DND-41 (cell line): ENCODE data around the gene RPS26.
"Not testable (repeated sequence)": the region's sequence is repeated elsewhere in the genome, so short reads cannot be mapped to it uniquely, and the experiment has no call there.

ENCODE experiments used
- ATAC-seq: fragments of 200-7000 bp; cut with Tn5 transposase; 3 replicates; pipeline ENCODE4 v1.9.1; 2021; ENCODE audit warnings: low read depth; ENCODE audit not compliant: insufficient read depth
- DNase-seq: peaks from one replicate; pipeline ENCODE4 v3.0.0-alpha.2; 2020
- H2AFZ ChIP-seq: 2 replicates; pipeline ENCODE4 v1.6.0; 2012; ENCODE audit warnings: low read depth, low read length
- H3K27ac ChIP-seq: 2 replicates; pipeline ENCODE4 v1.5.1; 2012; ENCODE audit warnings: low read length, inconsistent platforms
- H3K27me3 ChIP-seq: fragments of 200-600 bp; sonication (generic); 2 replicates; pipeline ENCODE4 v1.6.0; 2012; ENCODE audit warnings: low read length, mild to moderate bottlenecking, inconsistent platforms; ENCODE audit not compliant: insufficient read depth, poor library complexity
- H3K36me3 ChIP-seq: 2 replicates; pipeline ENCODE4 v1.5.1; 2012; ENCODE audit warnings: low read length, inconsistent platforms; ENCODE audit not compliant: insufficient read depth
- H3K4me1 ChIP-seq: 2 replicates; pipeline ENCODE4 v1.5.1; 2012; ENCODE audit warnings: mild to moderate bottlenecking, low read length; ENCODE audit not compliant: insufficient read depth
- H3K4me2 ChIP-seq: 2 replicates; pipeline ENCODE4 v1.6.0; 2012; ENCODE audit warnings: mild to moderate bottlenecking, moderate library complexity, low read length, inconsistent platforms; ENCODE audit not compliant: insufficient read depth
- H3K4me3 ChIP-seq, 2 experiments: fragments of 200-600 bp in 1 of 2; shearing (Covaris generic) in 1 of 2; 2 replicates each; pipeline ENCODE4 v1.5.1; 2012 to 2016; ENCODE audit warnings: inconsistent platforms in 2 of 2, low read length in 2 of 2, mild to moderate bottlenecking in 2 of 2, low read depth in 1 of 2, moderate library complexity in 1 of 2
- H3K79me2 ChIP-seq: 2 replicates; pipeline ENCODE4 v1.6.0; 2012; ENCODE audit warnings: low read length, inconsistent platforms; ENCODE audit not compliant: insufficient read depth
- H3K9ac ChIP-seq: 2 replicates; pipeline ENCODE4 v1.6.0; 2012; ENCODE audit warnings: low read depth, mild to moderate bottlenecking, inconsistent platforms, low read length, moderate library complexity
- H3K9me3 ChIP-seq: 2 replicates; pipeline ENCODE4 v1.5.1; 2012; ENCODE audit warnings: low read length, moderate library complexity, mild to moderate bottlenecking, inconsistent platforms; ENCODE audit not compliant: insufficient read depth, severe bottlenecking
- H4K20me1 ChIP-seq: 2 replicates; pipeline ENCODE4 v1.6.0; 2012; ENCODE audit warnings: low read length; ENCODE audit not compliant: insufficient read depth
- EZH2 ChIP-seq: IDR thresholded peaks from 3 replicates; pipeline ENCODE4 v1.6.1; 2012; ENCODE audit warnings: borderline replicate concordance, low read depth, mild to moderate bottlenecking, moderate library complexity, low read length, inconsistent platforms; ENCODE audit not compliant: severe bottlenecking
- TF ChIP-seq, protein P1 (sequence below): IDR thresholded peaks from 2 replicates; pipeline ENCODE4 v1.5.1; 2012; ENCODE audit warnings: borderline replicate concordance, low read length, moderate library complexity, mild to moderate bottlenecking; ENCODE audit not compliant: poor library complexity, severe bottlenecking; ENCODE audit errors: extremely low read depth

Gene RPS26

GRCh38 chr12:56053407-56053893, 11.7 kb downstream of the RPS26 start:
- Histone ChIP-seq H3K9ac (no peak overlapping the region), H3K27ac (no peak overlapping the region), H3K27me3 (no peaks in the 10 kb centered on the region), H3K4me3 (no peak overlapping the region), H3K9me3 (no peaks in the 10 kb centered on the region), H4K20me1 (no peaks in the 10 kb centered on the region), H3K4me1 (no peaks in the 10 kb centered on the region), H3K4me2 (no peak overlapping the region), H2AFZ (no peak overlapping the region), H3K36me3 (no peaks in the 10 kb centered on the region), H3K79me2 (no peaks in the 10 kb centered on the region)
- no peak for ATAC-seq
- DNase-seq = no peak
- TF ChIP-seq, protein P1, sequence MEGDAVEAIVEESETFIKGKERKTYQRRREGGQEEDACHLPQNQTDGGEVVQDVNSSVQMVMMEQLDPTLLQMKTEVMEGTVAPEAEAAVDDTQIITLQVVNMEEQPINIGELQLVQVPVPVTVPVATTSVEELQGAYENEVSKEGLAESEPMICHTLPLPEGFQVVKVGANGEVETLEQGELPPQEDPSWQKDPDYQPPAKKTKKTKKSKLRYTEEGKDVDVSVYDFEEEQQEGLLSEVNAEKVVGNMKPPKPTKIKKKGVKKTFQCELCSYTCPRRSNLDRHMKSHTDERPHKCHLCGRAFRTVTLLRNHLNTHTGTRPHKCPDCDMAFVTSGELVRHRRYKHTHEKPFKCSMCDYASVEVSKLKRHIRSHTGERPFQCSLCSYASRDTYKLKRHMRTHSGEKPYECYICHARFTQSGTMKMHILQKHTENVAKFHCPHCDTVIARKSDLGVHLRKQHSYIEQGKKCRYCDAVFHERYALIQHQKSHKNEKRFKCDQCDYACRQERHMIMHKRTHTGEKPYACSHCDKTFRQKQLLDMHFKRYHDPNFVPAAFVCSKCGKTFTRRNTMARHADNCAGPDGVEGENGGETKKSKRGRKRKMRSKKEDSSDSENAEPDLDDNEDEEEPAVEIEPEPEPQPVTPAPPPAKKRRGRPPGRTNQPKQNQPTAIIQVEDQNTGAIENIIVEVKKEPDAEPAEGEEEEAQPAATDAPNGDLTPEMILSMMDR = no peak
- no peak for TF ChIP-seq EZH2

DNA sequence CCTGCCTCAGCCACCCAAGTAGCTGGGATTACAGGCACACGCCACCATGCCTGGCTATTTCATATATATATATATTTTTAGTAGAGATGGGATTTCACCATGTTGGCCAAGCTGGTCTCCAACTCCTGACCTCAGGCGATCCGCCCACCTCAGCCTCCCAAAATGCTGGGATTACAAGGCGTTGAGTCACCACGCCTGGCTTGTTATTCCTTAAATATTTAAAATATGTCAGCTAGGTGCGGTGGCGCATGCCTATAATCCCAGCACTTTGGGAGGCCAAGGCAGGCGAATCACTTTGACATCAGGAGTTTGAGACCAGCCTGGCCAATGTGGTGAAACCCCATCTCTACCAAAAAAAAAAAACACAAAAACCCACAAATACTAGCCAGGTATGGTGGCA, 18.2 kb downstream of the RPS26 start:
- H3K4me2 ChIP-seq, H3K36me3 ChIP-seq, H3K27me3 ChIP-seq, H3K27ac ChIP-seq, H3K79me2 ChIP-seq, H2AFZ ChIP-seq, H3K9me3 ChIP-seq, H3K9ac ChIP-seq, ATAC-seq, H4K20me1 ChIP-seq, H3K4me3 ChIP-seq, DNase-seq, H3K4me1 ChIP-seq: not testable (repeated sequence)

DNA sequence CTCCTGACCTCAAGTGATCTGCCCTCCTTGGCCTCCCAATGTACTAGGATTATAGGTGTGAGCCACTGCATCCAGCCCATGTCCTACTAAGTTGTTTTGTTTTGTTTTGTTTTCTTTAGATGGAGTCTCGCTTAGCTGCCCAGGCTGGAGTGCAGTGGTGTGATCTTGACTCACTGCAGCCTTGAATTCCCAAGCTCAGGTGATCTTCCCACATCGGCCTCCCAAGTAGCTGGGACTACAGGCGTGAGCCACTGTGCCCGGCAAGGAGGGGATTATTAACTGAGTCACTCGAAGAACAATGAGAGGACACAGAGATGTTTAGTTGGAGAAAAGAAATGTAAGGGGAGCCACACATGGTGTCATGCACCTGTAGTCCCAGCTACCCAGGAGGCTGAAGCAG, 20.3 kb downstream of the RPS26 start:
- TF ChIP-seq, protein P1 = no peak
- no peak for TF ChIP-seq EZH2
- DNase-seq = no peak
- Histone ChIP-seq H2AFZ (no peak overlapping the region), H3K4me3 (no peak overlapping the region), H3K4me1 (no peaks in the 10 kb centered on the region), H3K79me2 (no peaks in the 10 kb centered on the region), H3K36me3 (no peaks in the 10 kb centered on the region), H4K20me1 (no peaks in the 10 kb centered on the region), H3K9ac (no peak overlapping the region), H3K9me3 (no peaks in the 10 kb centered on the region), H3K4me2 (no peak overlapping the region), H3K27ac (no peak overlapping the region), H3K27me3 (no peaks in the 10 kb centered on the region)
- no peak for ATAC-seq

DNA sequence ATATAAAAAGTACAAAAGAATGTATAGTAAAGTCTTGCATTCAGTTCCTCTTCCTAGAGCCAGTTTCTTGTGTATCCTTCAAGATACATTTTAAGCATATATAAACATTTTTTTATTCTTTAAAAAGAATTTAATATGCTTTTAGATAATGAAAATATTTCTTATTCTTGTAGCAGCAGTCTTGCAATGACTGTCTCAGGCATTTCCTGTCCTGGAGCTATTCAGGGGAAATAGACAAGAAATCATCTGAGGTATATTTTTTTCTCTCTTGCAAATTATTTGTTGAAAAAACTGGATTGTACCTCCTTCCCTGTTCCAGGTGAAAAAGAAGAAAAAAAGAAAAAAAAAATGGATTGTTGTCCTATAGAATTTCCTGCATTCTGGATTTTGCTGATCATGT, 21.3 kb downstream of the RPS26 start:
- TF ChIP-seq, protein P1 = no peak
- TF ChIP-seq EZH2 = no peak
- Histone ChIP-seq H4K20me1 (no peaks in the 10 kb centered on the region), H2AFZ (no peak overlapping the region), H3K4me2 (no peak overlapping the region), H3K4me3 (no peak overlapping the region), H3K27me3 (no peaks in the 10 kb centered on the region), H3K79me2 (no peaks in the 10 kb centered on the region), H3K4me1 (no peaks in the 10 kb centered on the region), H3K9me3 (no peaks in the 10 kb centered on the region), H3K36me3 (no peaks in the 10 kb centered on the region), H3K27ac (no peak overlapping the region), H3K9ac (no peak overlapping the region)
- no peak for DNase-seq
- no peak for ATAC-seq
